IMR-90 (cell line): ENCODE measurements around the gene ABCA8. TPM values are rescaled to one million over a fixed set of nuclear protein-coding genes. Genes with fewer than 3 reads are reported as not detected.
A peak's percentile ranks its signal among the peaks of the same experiment; 100 is the strongest.

Experiments used
- ATAC-seq: fragments of 200-7000 bp; cut with Tn5 transposase; 2 replicates; pipeline ENCODE4 v1.9.1; 2020; ENCODE audit warnings: low read depth, mild to moderate bottlenecking, moderate library complexity
- BruUV-seq: library from RNA; stranded (reverse); fragments of 400-500 nt; replicated peaks from 2 replicates; lab custom pipeline; 2021; lab: Mats Ljungman, UMichigan
- CTCF ChIA-PET: fragments of 300-600 bp; formaldehyde crosslinking; extraction: SDS; loops from one replicate; lab custom pipeline; 2021; ENCODE audit warnings: antibody characterized with exemption; lab: Yijun Ruan, JAX
- POLR2A ChIA-PET: fragments of 300-600 bp; sonication (Branson Sonifier 250); formaldehyde crosslinking; loops from one replicate; lab custom pipeline; 2022; ENCODE audit warnings: antibody characterized with exemption; ENCODE audit not compliant: unreplicated experiment; lab: Charles Lee
- DNase-seq: peaks from one replicate; pipeline ENCODE4 v3.0.0; 2013
- H2AFZ ChIP-seq: replicated peaks from 2 replicates; pipeline ENCODE3; 2013; ENCODE audit warnings: low read length, mild to moderate bottlenecking; ENCODE audit not compliant: poor library complexity
- H2AK5ac ChIP-seq: 2 replicates; pipeline ENCODE4 v1.6.1; 2013; ENCODE audit warnings: low read depth, low read length, inconsistent platforms
- H2AK9ac ChIP-seq: replicated peaks from 2 replicates; pipeline ENCODE3; 2013; ENCODE audit warnings: mild to moderate bottlenecking, low read depth, low read length, moderate library complexity; ENCODE audit not compliant: poor library complexity
- H2BK120ac ChIP-seq: 2 replicates; pipeline ENCODE4 v1.6.1; 2013; ENCODE audit warnings: low read depth, low read length, inconsistent platforms
- H2BK15ac ChIP-seq: 3 replicates; pipeline ENCODE4 v1.6.1; 2013; ENCODE audit warnings: low read depth, low read length, inconsistent platforms
- H2BK20ac ChIP-seq: 2 replicates; pipeline ENCODE4 v1.6.1; 2013; ENCODE audit warnings: low read depth, mild to moderate bottlenecking, inconsistent platforms, low read length, moderate library complexity
- H2BK5ac ChIP-seq: 2 replicates; pipeline ENCODE4 v1.6.1; 2013; ENCODE audit warnings: mild to moderate bottlenecking, low read depth, low read length, inconsistent platforms; ENCODE audit not compliant: poor library complexity, severe bottlenecking
- H3K14ac ChIP-seq: replicated peaks from 2 replicates; pipeline ENCODE4 v1.6.1; 2013; ENCODE audit warnings: low read depth, low read length, inconsistent platforms
- H3K18ac ChIP-seq: 2 replicates; pipeline ENCODE4 v1.6.1; 2013; ENCODE audit warnings: low read depth, low read length, control low read depth
- H3K23ac ChIP-seq: 2 replicates; pipeline ENCODE4 v1.6.1; 2013; ENCODE audit warnings: low read depth, low read length, inconsistent platforms
- H3K27ac ChIP-seq: 2 replicates; pipeline ENCODE4 v1.5.1; 2013; ENCODE audit warnings: mild to moderate bottlenecking, control low read depth, low read length; ENCODE audit not compliant: insufficient read depth
- H3K27me3 ChIP-seq: 2 replicates; pipeline ENCODE4 v1.6.1; 2013; ENCODE audit warnings: low read length; ENCODE audit not compliant: control insufficient read depth, insufficient read depth
- H3K36me3 ChIP-seq: 2 replicates; pipeline ENCODE4 v1.6.1; 2013; ENCODE audit warnings: low read length, mixed read lengths; ENCODE audit not compliant: control insufficient read depth, insufficient read depth
- H3K4ac ChIP-seq: 2 replicates; pipeline ENCODE4 v1.6.1; 2013; ENCODE audit warnings: low read depth, low read length, inconsistent platforms
- H3K4me1 ChIP-seq: 2 replicates; pipeline ENCODE4 v1.6.1; 2013; ENCODE audit warnings: low read length, mixed read lengths; ENCODE audit not compliant: control insufficient read depth, insufficient read depth
- H3K4me2 ChIP-seq: 2 replicates; pipeline ENCODE4 v1.6.1; 2013; ENCODE audit warnings: low read depth, mild to moderate bottlenecking, control low read depth, low read length, moderate library complexity
- H3K4me3 ChIP-seq: 2 replicates; pipeline ENCODE4 v1.5.1; 2013; ENCODE audit warnings: low read depth, mild to moderate bottlenecking, control low read depth, low read length, moderate library complexity; ENCODE audit not compliant: insufficient read depth
- H3K56ac ChIP-seq: 2 replicates; pipeline ENCODE4 v1.6.1; 2013; ENCODE audit warnings: low read length, inconsistent platforms; ENCODE audit not compliant: insufficient read depth; ENCODE audit errors: extremely low read depth
- H3K79me1 ChIP-seq, 2 experiments: 2 replicates each; pipeline ENCODE4 v1.6.1; 2013; ENCODE audit warnings: low read length in 2 of 2, inconsistent platforms in 1 of 2, low read depth in 1 of 2
- H3K9ac ChIP-seq: 2 replicates; pipeline ENCODE4 v1.6.1; 2013; ENCODE audit warnings: low read depth, low read length, control low read depth
- H3K9me1 ChIP-seq: 2 replicates; pipeline ENCODE4 v1.6.1; 2013; ENCODE audit warnings: low read length, inconsistent platforms; ENCODE audit not compliant: insufficient read depth
- H3K9me3 ChIP-seq: 2 replicates; pipeline ENCODE4 v1.6.1; 2013; ENCODE audit warnings: low read length; ENCODE audit not compliant: control insufficient read depth, insufficient read depth
- H4K20me1 ChIP-seq: 2 replicates; pipeline ENCODE4 v1.6.1; 2013; ENCODE audit warnings: low read length, inconsistent platforms; ENCODE audit not compliant: insufficient read depth
- H4K5ac ChIP-seq: 2 replicates; pipeline ENCODE4 v1.6.1; 2013; ENCODE audit warnings: mild to moderate bottlenecking, low read depth, low read length, control low read depth
- H4K8ac ChIP-seq, 2 experiments: 2 replicates each; pipeline ENCODE4 v1.6.1; 2013; ENCODE audit warnings: low read depth in 2 of 2, low read length in 2 of 2, control low read depth in 1 of 2, inconsistent platforms in 1 of 2
- H4K91ac ChIP-seq: 2 replicates; pipeline ENCODE4 v1.6.1; 2013; ENCODE audit warnings: low read depth, low read length, inconsistent platforms; ENCODE audit not compliant: insufficient read depth
- BHLHE40 ChIP-seq: fragments of 150-350 bp; IDR thresholded peaks from 2 replicates; pipeline ENCODE4 v1.6.1; 2016; ENCODE audit warnings: mild to moderate bottlenecking, low read depth, low read length
- FOS ChIP-seq: fragments of 150-350 bp; IDR thresholded peaks from 2 replicates; pipeline ENCODE4 v1.6.1; 2016; ENCODE audit warnings: low read depth, low read length
- MAZ ChIP-seq: IDR thresholded peaks from 2 replicates; pipeline ENCODE4 v1.6.1; 2012; ENCODE audit warnings: low read depth, mild to moderate bottlenecking, low read length, improper control_type of control experiment, moderate library complexity, borderline replicate concordance
- NFE2L2 ChIP-seq: fragments of 150-350 bp; IDR thresholded peaks from 2 replicates; pipeline ENCODE4 v1.6.1; 2016; ENCODE audit warnings: low read depth, mild to moderate bottlenecking, low read length
- RCOR1 ChIP-seq: IDR thresholded peaks from 2 replicates; pipeline ENCODE4 v1.6.1; 2012; ENCODE audit warnings: mild to moderate bottlenecking, low read length, improper control_type of control experiment; ENCODE audit not compliant: insufficient replicate concordance
- SMC3 ChIP-seq: fragments of 150-350 bp; IDR thresholded peaks from 2 replicates; pipeline ENCODE4 v1.6.1; 2016; ENCODE audit warnings: low read depth, mild to moderate bottlenecking, antibody characterized with exemption, low read length, moderate library complexity
- WGBS, 2 experiments: methylation state at CpG; one replicate each; pipeline versions ENCODE4 v1.1.5 to v1.1.7; 2013; ENCODE audit warnings: missing lambda C conversion rate in 2 of 2; ENCODE audit not compliant: insufficient read length in 1 of 2; ENCODE audit errors: extremely low coverage in 2 of 2; 5-methylcytosine and 5-hydroxymethylcytosine counted together
- dilution Hi-C: fragments of 300-500 bp; cut with HindIII; formaldehyde crosslinking; loops from one replicate; pipeline ENCODE4 v1.14.3; 2018; ENCODE audit warnings: low sequenced_read_pairs; ENCODE audit not compliant: unreplicated experiment
- in situ Hi-C: fragments of 300-500 bp; cut with MboI; formaldehyde crosslinking; loops from 3 replicates; pipeline ENCODE4 v1.14.3; 2019; ENCODE audit warnings: low sequenced_read_pairs, inconsistent platforms, mixed read lengths
- intact Hi-C: fragments of 100-400 bp; cut with micrococcal nuclease; formaldehyde crosslinking; loops from 2 replicates; pipeline ENCODE4 v1.10.0; 2022
- polyA plus RNA-seq, 3 experiments: library from polyadenylated mRNA; depleted of rRNA; stranded (reverse); fragments of >200 nt; gene quantifications; 2 replicates each; pipeline ENCODE4 v1.2.3, GENCODE V29; 2012; ENCODE audit warnings: low replicate concordance in 1 of 3
- total RNA-seq: library from RNA; depleted of rRNA; stranded (reverse); fragments of >200 nt; gene quantifications from 2 replicates; pipeline ENCODE4 v1.2.3, GENCODE V29; 2012
- TF ChIP-seq, protein P1 (sequence below): conservative IDR thresholded peaks from 2 replicates; pipeline ENCODE4 v1.5.1; 2012; ENCODE audit warnings: mild to moderate bottlenecking, low read depth, low read length, improper control_type of control experiment
- TF ChIP-seq, protein P2 (sequence below): fragments of 150-350 bp; IDR thresholded peaks from 2 replicates; pipeline ENCODE4 v1.6.1; 2016; ENCODE audit warnings: low read depth, mild to moderate bottlenecking, low read length, moderate library complexity, borderline replicate concordance

The ABCA8 gene
- total and polyA plus RNA-seq, 2 of the 4 experiments (the other 2 are of a cell fraction) = 1.8 TPM

DNA sequence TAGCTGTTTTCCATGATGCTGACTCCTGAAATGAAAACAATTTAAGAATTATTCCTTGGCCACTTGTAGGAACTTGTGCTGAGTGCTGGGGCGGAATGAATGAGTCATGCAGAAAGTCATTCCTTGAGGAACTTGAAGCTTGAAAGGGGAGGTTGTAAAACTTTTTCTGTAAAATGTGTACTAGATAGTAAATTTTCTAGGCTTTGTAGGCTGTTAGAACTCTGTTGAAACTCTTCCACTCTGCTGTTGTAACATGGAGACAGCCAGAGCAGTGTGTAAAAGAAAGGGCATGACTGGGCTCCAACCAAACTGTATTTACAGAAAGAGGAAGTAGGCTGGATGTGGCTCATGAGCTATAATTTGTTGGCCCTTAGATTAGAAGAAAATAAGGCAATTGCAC, 46.1 kb downstream of the ABCA8 start:
- peak overlapping the region; percentile 70; the same call in 1 of the 2 replicates for H4K5ac ChIP-seq
- in situ Hi-C loops = no loop called here
- POLR2A ChIA-PET = no interaction called here

More for the DNA sequence above, 46.1 kb downstream of the ABCA8 start:
- CTCF ChIA-PET = interaction anchor here (0.8 to 1.4 kb wide), 3 partner anchors 50 to 137 kb away, joined by 3 to 6 read pairs (median 4); no protein-coding TSS in a partner anchor
- peak overlapping the region; percentile 58; the same call in 1 of the 2 replicates for H3K14ac ChIP-seq
- peaks cover 10% of the 10 kb centered on the region for H3K9me1 ChIP-seq
- H4K91ac ChIP-seq = no peak overlapping the region
- H3K18ac ChIP-seq = peak overlapping the region; percentile 73; the same call in 1 of the 2 replicates
- no peaks in the 10 kb centered on the region for H4K20me1 ChIP-seq
- peak overlapping the region; percentile 87 for H2BK20ac ChIP-seq
- H2AFZ ChIP-seq = peak overlapping the region; percentile 58
- H3K79me1 ChIP-seq = no peaks in the 10 kb centered on the region
- 0 out of 3 replicates have a peak overlapping the region, but pooled peaks have one; percentile 24 for H2BK15ac ChIP-seq
- H3K23ac ChIP-seq = peak overlapping the region; percentile 46
- H3K27ac ChIP-seq = peak overlapping the region; percentile 76
- ATAC-seq = peak; percentile 93
- no peak overlapping the region for H3K9ac ChIP-seq
- no peaks in the 10 kb centered on the region for H3K36me3 ChIP-seq
- H4K8ac ChIP-seq = peak overlapping the region in 1 of 2 experiments; percentile 81; a peak in 3 of 4 replicates
- H3K9me3 ChIP-seq = no peaks in the 10 kb centered on the region
- no peak overlapping the region for H2AK9ac ChIP-seq
- peak; percentile 93 for DNase-seq
- H2AK5ac ChIP-seq = no peak overlapping the region
- H3K56ac ChIP-seq = peak overlapping the region; percentile 49; the same call in 1 of the 2 replicates
- WGBS, 2 experiments = 0% methylated on average over 1 of the region's 1 CpG; no CpG with 5 or more reads in 1 of the 2 experiments
- H3K4ac ChIP-seq = peak overlapping the region; percentile 75
- no peaks in the 10 kb centered on the region for H3K27me3 ChIP-seq
- peak overlapping the region; percentile 87; the same call in 1 of the 2 replicates for H2BK120ac ChIP-seq
- no peak overlapping the region for H3K4me3 ChIP-seq
- intact Hi-C loops = loop anchor here (1.0 to 5.0 kb wide), 2 partner anchors 117 to 132 kb away; no protein-coding TSS in a partner anchor
- TF ChIP-seq FOS (peak; percentile 89), NFE2L2 (no peak), MAZ (no peak), RCOR1 (no peak), BHLHE40 (peak; percentile 30; the same call in 1 of the 2 replicates), SMC3 (no peak)
- TF ChIP-seq, protein P1, sequence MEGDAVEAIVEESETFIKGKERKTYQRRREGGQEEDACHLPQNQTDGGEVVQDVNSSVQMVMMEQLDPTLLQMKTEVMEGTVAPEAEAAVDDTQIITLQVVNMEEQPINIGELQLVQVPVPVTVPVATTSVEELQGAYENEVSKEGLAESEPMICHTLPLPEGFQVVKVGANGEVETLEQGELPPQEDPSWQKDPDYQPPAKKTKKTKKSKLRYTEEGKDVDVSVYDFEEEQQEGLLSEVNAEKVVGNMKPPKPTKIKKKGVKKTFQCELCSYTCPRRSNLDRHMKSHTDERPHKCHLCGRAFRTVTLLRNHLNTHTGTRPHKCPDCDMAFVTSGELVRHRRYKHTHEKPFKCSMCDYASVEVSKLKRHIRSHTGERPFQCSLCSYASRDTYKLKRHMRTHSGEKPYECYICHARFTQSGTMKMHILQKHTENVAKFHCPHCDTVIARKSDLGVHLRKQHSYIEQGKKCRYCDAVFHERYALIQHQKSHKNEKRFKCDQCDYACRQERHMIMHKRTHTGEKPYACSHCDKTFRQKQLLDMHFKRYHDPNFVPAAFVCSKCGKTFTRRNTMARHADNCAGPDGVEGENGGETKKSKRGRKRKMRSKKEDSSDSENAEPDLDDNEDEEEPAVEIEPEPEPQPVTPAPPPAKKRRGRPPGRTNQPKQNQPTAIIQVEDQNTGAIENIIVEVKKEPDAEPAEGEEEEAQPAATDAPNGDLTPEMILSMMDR = no peak
- TF ChIP-seq, protein P2, sequence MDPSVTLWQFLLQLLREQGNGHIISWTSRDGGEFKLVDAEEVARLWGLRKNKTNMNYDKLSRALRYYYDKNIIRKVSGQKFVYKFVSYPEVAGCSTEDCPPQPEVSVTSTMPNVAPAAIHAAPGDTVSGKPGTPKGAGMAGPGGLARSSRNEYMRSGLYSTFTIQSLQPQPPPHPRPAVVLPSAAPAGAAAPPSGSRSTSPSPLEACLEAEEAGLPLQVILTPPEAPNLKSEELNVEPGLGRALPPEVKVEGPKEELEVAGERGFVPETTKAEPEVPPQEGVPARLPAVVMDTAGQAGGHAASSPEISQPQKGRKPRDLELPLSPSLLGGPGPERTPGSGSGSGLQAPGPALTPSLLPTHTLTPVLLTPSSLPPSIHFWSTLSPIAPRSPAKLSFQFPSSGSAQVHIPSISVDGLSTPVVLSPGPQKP = no peak
- BruUV-seq = no TSS peak
- peaks cover 13% of the 10 kb centered on the region for H3K4me1 ChIP-seq
- peak overlapping the region; percentile 63; the same call in 1 of the 2 replicates for H3K4me2 ChIP-seq
- dilution Hi-C loops = no loop called here
- peak overlapping the region; percentile 85 for H2BK5ac ChIP-seq
